Measurements from ENCODE around the gene TSPAN18.

Gene TSPAN18

GRCh38 chr11:44930588-44931302, 204.0 kb downstream of the TSPAN18 start:
- DNase-seq: no peak

GRCh38 chr11:44931466-44931865, 204.7 kb downstream of the TSPAN18 start:
- no peak for DNase-seq

GRCh38 chr11:44934110-44934509, 207.3 kb downstream of the TSPAN18 start:
- DNase-seq: no peak

DNA sequence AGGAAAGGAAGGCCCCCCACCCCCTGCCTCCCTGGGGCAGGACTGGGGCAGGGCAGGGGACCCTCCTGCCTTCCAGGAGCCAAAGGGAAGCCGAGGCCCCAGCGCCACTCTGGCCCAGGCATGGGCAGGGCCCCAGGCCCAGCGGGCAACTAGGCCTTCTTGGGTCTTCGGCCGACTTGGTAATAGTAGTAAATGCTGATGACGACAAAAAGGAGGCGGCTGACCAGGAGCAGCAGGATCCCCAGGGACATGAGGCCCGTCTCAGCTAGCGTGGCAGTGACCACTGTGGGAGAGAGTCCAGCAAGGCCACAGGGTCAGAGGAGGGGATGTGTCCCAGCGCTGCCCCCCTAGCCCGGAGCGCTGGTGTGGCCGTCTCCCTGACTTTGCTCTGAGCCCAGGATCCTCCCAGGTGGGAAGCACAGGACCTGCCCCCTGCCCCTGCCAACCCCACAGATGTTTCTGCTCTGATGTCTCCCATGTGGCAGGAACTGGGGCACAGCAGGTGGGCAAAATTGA, 208.0 kb downstream of the TSPAN18 start:
- no peak for DNase-seq

- DNase-seq: peak; percentile 48
Measured at GRCh38 chr11:44936525-44936924, 209.8 kb downstream of the TSPAN18 start.

DNA sequence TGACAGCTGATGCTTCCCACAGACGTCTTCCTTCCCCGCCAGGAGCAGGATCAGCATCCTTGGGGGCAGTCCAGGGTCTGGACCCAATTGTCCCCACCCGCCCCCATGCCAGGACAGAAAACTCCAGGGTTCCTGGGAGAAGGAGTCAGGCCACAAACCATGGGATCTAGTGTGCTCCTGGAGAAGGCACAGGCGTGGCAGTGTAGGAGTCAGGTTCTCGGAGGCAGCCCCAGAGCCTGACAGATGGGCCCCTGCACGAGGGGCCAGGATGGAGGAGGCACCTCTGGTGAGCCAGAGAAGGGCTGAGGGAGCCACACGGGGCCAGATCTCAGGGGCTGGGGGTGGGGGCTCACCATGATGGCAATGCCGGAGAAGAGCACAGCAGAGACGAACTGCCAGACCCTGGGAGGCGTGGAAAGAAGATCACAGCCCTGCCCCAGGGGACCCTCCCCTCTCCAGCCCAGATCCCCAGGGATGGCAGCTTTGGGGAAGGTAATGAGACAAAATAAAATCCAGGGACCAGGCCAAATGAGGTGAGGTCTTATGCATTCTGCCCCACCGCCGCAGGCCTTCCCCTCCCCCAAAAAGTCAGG, 210.3 kb downstream of the TSPAN18 start:
- no peak for DNase-seq

DNA sequence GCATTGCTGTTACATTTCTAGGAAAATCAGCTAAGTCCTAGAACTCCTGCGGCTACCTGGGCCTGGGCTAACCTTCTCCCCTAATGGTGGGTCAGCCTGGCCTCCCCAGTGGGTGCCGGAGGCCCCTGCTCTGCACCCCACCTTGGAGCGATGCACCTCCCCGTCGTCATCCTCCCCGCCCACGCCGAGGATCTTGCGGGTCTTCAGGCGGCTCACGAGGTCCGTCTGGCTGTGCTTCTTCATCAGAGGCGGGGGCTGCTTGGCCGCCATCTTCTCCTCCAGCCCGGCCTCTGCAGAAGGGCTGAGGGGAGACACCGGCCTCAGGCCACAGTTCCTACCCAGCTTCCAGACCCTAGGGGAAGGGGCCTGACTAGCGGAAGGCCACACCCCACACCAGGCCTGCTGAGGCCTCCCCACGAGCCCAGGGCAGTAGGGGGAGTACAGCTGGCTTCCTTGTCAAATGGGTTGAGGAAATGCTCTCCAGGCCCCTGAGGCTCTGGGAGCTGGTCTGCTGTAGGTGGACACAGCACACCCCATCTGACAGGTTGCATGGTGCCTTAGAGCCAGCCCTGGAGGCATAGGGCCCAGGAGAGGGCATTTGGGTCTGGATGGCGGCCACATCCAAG, 211.4 kb downstream of the TSPAN18 start:
- no peak for DNase-seq

DNA sequence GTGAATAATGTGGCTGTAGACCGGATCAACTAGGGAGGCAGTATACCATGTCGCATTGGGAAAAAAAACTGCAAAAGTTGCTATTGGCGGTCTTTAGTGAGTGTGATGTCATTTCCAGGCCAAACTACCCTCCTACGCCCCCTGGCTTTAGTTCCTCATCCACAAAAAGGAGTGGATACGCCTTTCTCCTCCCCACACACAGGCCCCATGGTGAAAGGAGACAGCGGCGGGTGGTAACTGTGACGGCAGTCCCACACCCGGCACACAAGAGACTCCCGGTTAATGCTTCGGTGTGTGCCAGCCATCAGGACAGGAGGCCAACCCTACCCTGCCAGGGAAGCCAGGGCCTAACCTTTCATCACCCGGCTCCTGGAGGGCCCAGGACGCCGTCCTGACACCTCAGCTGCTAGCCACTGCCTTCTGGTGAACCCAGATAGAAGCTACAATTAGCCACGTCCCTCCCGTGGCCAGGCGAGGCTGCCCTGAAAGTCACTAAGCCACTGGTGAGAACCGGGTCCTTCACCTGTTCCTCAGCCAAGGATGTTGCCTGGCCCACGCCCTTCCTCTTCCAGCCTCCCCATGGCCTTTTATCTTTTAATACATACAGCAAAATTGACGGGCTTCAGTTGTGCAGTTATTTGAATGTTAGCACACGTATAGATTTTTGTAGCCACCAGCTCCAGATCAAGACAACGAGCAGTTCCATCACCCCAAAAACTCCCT, 213.1 kb downstream of the TSPAN18 start:
- DNase-seq: no peak

DNA sequence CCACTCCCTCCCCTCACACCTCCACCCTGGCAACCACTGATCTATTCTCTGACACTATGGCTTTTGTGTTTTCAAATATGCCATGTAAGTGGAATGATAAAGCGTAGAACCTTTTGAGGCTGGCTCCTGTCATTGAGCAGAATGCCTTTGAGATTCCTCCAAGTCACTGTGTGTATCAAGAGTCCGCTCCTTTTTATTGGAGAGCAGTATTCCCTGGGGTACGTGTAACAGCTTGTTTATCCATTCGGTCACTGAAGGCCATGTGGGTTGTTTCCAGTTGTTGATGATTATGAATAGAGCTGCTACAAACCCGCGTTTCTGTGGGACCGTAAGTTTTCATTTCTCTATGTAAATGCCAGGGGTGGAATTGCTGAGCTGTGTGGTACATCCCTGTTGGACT, 213.6 kb downstream of the TSPAN18 start:
- DNase-seq: no peak

- DNase-seq: no peak
Measured at GRCh38 chr11:44940835-44941234, 214.1 kb downstream of the TSPAN18 start.

- DNase-seq: no peak
Measured at GRCh38 chr11:44941259-44942021, 214.7 kb downstream of the TSPAN18 start.

- no peak for DNase-seq
Measured at GRCh38 chr11:44942029-44942955, 215.5 kb downstream of the TSPAN18 start.

DNA sequence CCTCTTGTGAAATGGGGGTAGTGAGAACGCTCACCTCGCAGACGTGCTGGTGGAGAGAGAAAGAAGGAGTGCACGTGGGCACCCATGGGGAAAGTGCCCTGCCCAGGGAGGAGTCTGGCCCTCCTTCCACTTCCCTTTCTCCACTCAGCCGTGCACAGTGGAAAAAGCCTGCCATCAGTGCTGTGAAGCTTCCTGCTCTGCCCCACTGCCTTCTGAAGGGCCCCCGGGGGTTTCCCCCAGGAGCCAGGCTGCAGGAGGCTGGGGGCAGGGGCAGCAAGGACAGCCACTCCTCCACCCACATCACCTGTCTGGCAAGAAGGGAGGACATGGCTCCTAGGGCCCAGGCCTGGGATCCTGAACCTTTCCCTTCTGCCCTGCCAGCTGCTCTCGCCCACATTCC, 216.4 kb downstream of the TSPAN18 start:
- no peak for DNase-seq

- no peak for DNase-seq
Measured at GRCh38 chr11:44943696-44944095, 216.9 kb downstream of the TSPAN18 start.

GRCh38 chr11:44944181-44944852, 217.6 kb downstream of the TSPAN18 start:
- DNase-seq: peak; percentile 60

- no peak for DNase-seq
Measured at GRCh38 chr11:44944853-44945235, 218.1 kb downstream of the TSPAN18 start.

DNA sequence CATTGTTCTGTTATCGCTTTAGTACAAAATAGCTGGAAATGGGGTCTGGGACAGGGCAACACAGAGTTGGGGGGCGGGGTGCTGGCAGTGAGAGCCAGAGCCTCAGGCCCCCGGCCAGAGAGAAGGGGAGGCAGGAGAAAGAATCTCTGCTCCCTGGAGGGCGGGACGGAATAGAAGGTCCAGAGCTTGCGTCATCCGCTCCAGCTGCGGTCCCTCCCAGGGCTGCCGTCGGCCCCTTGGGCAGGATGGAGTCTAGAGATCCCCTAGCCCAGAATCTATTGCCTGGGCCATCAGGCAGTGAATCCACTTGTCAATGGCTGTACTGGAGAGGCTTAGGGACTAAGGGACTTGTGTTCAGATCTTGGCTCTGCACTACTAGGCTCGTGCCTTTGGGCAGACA, 218.9 kb downstream of the TSPAN18 start:
- DNase-seq: no peak

- DNase-seq: no peak
Measured at GRCh38 chr11:44946263-44946662, 219.5 kb downstream of the TSPAN18 start.

DNA sequence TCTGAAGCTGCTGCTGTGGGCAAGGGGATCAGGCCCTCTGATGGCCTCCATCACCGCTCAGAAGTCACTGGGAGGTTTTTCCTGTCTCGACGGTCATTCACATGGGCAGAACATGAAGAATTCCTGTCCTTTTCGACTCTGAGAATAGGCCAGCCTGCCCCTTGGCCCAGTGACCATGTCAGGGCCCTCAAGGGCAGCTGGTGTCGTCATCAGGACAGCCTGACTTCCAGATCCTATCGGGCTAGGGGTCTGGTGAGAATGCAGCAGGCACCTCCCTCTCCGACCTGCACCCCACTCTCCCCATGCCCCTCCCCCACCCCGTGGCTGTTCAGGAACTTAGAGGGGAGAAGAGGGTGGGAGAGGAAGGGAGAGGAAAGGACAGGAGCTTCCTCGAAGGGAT, 220.4 kb downstream of the TSPAN18 start:
- DNase-seq: no peak

DNA sequence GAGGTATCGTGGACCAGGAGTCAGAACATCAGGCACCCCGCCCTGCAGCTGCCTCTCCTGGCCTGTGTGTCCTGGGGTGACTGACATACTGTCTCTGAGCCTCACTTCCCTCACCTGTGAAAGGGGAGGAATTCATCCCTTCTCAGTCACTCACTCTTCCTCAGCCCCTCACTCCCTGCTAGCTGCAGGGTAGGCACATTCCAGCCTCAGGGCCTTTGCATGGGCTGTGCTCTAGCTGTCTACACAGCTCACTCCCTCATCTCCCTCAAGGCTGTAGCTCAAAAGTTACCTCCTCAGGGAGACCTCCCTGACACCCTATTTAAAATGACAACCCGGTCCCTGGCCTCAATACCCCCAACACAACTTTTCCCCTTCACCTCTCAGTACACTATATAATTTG, 221.4 kb downstream of the TSPAN18 start:
- DNase-seq: no peak

All from NCI-H446 treated with DMSO at 0.1 percent for 48 hours (cell line).